RPMI8226 (cell line): ENCODE results near the gene DSG4.

ENCODE experiments used
- DNase-seq: peaks from one replicate; pipeline ENCODE4 v3.0.0-alpha.2; 2015

DSG4 gene

DNA sequence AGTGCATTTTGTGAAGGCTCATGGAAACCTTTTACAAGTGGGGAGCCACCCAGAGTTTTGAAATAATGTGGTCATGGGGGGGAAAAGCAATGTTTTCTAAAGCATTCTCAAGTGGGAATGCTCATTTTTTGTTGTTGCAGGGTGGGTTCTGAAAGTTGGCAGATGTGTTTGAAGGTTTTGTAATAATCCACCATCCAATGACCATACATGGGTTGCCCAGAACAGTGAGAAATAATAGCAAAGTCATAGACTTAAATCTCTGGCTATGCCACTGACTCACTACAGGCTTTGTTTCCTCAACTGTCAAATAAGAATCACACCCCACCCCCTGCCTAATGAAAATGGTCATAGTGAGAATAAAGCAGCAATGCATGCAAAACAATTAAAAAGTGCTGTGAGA is 73.8 kb downstream of the DSG4 start:
- no peak for DNase-seq

DNA sequence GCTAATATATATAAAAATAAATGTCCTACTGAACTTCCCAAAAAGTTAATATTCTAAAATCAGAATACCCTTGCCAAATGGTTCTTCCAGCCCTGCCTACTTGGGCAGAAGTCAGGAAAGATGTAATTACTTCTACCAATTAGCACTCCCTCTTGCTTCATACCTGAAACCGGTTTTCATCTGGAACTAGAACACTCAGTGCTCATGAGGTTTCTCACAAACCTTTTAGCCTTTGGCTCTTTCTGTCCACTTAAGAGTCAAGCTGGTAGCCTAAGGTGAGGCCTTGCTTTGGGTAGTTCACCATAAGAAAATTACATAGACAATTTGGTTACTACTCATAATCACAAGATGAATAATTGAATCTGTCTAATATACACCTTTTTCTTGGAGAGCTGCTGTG is 75.0 kb downstream of the DSG4 start:
- DNase-seq = no peak

DNA sequence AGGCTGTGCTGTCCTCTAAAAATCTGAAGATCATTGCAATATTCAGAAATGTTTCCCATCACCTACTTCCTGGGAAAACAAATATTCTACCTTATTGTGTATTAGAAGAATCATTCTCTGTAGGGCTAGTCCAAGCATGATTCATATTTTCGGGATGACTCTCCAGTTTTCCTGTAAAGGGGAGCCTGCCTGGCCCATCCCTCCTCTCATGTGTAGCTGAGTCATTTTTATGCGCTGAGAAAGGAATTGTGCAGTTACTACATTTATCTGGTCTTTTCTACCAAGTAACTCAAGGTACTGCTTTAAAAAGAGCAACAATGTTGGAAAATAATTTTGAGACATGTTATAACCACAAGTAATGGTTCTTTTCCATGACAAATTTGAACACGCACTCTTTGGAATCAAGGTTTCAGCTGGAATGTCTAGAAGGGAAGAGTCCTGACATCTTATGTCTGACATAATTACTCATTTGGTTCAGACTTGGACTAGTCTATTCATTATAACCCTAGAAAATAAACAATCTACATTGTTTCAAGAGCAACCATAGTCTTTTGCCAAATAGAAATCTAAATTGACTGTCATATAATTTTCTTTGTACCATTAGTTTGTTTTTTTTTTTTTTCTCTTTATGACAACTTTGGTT is 77.6 kb downstream of the DSG4 start:
- no peak for DNase-seq
